Measurements from ENCODE around the gene ATP8B4.

Gene ATP8B4

DNA sequence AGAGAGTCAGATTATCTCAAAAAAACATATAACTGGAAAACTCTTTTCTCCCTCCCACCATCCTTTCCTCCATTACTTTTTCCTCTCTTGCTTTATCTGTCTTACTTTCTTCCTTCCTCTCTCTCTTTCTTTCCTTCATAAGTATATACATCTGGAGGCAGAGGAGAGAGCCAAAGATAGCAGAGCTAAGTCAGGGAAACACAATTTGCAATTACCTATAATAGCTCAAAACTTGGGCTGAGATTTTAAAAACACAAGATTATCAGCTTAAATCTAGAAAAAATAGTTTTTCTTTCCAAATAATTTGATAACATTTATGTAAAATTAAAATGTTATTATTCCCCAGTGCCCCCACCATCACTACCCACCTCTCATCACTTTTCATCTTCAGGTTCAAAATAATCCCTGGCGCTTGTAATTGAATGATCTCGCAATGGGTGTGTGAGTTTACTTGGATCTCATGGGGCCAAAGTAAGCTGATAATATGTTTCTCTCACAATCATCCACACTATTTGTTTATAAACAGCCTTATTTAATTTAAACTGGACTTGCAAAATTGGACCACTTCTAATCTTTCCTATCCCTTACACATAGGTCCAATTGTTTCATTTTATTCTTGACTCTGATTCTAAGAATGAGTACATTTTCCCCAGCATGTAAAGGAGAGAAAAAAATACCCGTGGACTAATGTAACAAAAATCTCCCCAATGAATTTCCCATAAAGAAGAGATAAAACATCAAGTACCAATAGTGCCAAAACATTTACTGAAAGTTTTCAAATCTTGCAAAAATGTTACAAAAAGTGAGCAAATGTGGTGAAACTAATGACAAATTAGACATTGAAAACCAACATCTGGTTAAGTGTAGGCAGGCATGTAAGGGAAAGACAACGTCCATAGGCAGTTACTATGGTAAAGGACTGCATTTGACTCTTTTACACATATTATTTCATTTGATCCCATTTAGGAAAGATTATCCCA, 261.2 kb downstream of the ATP8B4 start:
- DNase-seq (ENCODE audit: low read depth in 3 of 3), result no peak

DNA sequence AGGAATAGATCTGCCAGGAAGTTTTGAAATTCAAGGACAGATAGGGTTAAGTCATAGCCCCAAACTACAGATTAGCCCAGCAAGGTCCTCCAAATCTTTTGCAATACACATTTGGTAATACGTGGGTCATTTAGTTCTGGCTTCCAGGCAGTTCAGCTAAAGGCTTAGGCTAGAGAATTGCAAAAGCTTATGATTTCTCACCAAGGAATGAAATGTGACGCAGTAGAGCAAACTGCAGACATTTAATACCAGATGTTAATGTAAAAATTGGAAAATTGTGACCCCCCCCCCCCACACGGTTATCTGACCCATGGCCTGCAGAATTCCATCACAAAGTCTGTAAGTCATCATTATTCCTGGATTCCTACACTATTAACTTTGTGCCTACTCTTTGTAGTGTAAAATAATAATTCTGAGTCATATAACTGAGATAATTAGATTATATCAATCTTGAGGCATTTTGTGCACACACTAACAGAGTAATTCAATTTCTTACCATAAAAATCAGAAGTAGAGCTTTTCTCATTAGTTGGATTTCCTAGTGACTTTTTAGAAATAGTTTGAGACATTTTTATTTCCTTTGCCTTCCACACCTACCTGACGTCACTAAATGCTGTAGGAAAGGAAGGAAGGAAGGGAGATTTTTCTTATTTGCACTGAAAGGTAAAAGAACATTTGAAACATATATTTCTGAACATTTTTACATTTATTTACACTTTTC, 263.0 kb downstream of the ATP8B4 start:
- no peak for DNase-seq (ENCODE audit: low read depth in 3 of 3)

DNA sequence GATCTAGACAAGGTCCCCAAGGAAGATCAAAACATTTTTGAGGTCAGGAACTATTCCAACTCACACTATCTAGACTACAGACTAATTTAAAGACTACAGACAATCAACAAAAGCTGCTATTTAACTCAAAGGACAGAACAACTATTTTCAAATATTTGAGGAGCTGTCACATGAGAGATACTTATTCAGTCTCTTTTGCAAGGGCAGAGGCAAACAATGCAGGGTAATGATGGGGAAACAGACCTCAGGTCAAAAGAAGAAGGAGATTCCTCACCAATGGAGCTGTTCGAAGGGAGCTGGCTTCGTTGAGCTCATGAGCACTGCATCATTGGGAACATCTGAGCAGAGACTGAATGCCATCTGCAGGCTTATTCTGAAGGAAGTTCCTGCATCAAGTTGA, 266.3 kb downstream of the ATP8B4 start:
- DNase-seq (ENCODE audit: low read depth in 3 of 3), result no peak

DNA sequence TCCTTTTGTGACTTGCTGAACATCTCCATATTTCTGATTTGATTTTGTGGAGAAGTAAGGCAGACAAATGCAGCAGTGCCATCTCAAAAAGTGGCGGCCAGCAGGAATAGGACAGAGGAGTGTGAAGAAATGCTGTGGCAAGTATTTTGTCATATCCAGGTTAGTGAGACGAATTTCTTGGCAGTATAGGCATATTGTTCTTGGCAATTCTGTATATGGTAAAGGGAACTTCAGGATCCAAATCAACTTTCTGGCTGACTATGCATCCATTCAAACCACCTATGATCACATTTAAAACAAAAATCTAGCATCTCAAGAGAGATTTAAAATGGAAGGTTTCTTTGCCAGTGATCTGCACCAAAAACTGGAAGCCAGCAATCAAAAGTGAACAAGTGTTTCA, 270.2 kb downstream of the ATP8B4 start:
- DNase-seq (ENCODE audit: low read depth in 3 of 3), result no peak

DNA sequence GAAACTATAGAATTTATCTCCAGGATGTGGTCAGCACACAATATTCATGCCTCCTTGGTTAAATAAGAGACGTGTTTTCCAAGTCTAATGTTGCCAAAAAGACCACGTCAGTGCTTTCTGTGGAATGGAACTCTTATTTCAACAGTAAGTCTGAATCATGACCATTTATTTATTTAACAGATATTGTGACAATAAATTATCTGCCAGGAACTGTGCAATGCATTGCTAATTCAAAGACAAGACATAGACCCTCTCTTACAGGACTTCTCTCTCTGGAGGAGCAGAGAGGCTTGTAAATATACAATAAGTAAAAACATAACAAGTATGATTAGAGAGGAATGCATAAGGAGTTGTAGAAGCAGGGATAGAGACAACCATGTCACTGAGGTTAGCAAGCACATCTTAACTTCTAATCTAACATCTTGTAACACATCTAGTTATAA, 270.7 kb downstream of the ATP8B4 start:
- no peak for DNase-seq (ENCODE audit: low read depth in 3 of 3)

DNA sequence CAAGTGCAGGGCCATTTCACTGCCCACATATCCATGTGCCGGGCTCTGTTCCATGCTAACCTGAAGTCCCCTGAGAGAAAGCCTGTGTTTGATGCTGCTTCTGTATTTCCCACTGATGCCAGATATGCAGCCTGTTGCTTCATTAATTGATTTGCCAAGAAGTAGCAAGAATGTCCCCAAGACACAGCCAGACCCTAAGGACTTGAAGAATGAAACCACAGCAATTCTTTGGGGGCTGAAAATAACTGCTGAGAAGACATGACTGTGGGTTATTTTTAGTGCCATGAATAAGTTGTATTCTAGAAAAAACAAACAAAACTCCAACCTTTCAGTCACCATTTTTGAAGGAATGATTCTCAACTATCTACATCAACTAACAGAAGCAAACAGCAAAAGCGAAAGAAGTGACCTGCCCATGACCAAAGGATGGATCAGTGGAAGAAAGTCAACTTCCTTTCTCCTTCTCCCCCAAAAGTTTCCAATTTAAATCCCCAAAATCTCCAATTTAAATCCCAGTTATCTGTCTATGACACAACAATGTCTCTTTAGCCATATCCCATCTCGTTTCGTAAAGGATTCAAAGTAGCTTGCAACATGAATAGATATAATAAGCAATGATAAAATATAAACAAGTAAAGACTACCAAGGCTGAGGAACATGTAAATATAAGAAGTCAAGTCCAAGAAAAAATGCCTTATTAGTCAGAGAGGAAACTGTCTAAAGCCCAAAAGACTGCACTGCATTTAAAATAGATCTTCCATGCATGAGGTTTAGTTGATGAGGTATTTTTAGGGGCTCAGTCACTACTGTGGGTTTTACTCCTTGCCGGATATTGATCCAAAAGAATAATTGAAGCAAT, 271.4 kb downstream of the ATP8B4 start:
- no peak for DNase-seq (ENCODE audit: low read depth in 3 of 3)

DNA sequence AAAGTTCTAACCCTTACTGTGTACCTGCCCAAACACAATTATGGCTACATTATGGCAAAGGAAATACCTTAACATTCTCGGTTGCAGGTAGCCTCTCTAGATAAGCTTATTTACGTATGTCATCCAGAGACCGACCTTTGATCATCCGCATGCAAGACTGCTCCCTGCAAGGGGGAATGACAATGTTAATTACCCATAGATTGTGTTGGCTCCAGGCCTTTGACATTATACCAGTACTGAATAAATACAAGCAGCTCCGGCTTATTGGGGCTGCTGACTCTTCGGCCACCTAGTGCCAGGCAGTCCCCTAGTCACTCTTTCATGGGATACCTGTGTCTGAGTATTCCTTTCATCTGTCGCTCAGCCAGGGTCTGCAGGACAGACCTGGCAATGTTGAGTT, 274.6 kb downstream of the ATP8B4 start:
- DNase-seq (ENCODE audit: low read depth in 3 of 3), result no peak

DNA sequence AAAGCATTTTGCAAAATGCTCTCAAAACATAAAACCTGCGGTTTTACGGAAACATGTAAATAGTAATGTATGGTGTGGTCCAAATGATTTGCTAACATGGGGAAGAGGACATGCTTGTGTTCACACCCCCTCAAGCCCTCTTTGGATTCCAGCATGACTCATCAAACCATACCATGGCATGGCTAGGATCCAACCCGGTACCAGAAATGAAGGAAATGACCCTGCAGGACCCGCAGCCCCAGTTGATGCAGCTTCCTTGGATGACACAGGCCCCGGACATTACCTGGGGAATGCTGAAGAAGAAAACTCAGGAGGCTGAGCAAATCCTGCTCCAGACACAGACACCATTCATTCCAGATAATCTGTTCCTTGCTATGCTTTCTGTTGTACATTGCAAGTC, 275.3 kb downstream of the ATP8B4 start:
- DNase-seq (ENCODE audit: low read depth in 3 of 3), result no peak

DNA sequence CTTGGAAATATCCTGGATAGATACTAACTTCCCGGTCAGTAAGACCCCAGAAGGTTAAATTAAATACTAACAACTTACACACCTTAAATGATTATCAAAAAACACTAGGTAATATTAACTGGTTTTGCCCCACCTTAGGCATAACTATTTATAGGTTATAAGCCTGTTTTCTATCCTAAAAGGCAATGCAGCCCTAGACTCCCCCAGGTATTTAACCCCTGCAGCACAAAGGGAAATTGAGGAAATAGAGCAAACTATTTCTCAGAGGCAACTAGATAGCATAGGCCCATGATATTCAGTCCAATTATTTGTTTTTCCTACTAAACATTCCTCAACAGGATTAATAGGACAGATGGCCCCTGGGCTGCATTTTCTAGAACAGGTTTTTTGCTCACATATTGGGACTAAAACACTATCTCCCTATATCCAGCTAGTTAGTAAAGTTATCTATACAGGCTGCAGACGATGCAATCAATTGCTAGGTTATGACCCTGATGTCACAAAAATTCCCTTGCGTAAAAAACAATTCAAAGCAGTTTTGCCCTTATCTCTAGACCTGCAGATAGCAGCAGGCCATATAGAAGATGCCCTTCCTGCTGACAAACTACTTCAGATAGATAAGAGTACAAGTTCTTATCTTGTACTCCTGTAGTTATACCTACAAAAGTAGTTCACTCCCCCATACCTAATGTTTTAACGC, 276.9 kb downstream of the ATP8B4 start:
- DNase-seq (ENCODE audit: low read depth in 3 of 3), result no peak

DNA sequence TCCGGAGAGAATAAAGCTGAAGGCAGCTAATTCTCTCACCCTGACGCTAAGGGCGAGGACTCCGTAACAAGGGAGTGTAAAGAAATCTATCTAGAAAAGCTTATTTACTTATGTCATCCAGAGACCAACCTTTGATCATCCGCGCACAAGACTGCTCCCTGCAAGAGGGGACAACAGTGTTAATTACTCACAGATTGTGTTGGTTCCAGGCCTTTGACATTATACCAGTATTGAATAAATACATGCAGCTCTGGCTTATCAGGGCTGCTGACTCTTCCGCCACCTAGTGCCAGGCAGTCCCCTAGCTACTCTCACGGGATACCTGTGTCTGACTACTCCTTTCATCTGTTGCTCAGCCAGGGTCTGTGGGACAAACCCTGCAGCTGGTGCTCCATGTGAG, 286.5 kb downstream of the ATP8B4 start:
- no peak for DNase-seq (ENCODE audit: low read depth in 3 of 3)

DNA sequence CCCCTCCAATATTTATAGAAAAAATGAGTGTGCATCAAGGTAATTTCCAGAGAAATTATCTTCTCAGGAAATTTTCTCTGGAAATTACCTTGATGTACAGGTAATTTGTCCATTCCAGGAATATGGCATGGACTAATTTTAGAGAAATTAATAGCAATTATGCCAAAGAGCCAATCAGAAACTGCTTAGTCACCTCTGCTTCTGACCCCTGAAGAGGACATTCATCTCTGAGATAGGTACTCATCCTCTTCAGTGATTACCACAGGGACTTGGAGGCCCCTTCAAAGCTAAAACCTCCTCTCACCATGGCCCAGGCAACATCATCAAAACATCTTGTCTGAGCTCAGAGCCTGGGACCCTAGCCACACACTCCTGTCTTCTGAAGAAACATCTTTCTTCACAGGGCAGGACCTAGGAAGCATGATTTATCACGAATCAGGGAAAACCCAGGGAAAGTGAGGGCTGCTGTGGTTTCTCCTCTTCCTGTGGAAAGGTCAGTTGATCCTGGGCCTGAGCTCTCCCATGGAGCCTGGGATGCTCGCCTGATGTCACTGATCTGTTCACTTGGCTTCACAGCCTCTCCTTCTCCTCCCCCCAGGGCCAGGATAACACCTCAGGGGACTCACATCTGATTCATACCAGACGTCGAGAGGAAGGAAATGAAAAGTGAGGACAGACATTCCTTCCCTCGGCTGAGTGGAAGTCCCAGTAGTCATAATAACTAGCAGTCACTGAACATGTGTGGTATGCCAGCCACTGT, 287.6 kb downstream of the ATP8B4 start:
- no peak for DNase-seq (ENCODE audit: low read depth in 3 of 3)

DNA sequence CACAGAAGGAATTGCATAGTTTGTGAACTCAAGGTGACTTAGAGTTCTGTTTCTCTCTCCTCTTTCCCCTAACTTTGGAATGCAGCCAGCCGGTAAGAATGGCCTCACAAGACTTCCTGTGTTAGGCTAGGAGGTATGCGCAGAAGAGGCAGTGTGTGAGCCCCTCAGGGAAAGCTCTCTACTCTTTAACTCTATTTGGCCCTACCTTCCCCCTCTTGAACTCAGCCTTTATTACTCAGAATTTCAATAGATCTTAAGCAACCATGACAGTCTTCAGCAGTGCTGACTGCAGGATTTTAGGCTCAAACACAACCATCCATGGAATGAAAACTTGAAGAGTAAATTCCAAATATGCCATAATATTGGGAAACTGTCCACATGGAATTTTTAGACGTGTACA, 288.6 kb downstream of the ATP8B4 start:
- no peak for DNase-seq (ENCODE audit: low read depth in 3 of 3)

DNA sequence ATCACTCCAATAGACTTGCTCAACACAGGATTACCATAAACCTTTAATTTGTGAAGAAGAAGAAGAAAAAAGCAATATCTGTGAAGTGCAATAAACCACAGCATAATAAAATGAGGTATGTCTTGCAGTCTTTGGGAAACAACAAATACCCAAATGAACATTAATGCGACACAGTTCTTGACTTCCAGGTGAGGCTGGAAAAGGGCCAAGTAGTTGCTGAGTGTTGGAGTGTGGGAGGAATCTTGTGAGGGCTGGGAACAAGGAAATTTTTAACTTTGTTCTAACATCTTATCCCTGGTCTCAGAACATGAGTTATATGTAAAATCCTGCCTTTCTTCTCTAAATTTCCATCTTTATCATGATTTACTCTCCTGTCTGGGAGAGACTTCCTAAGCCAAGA, 291.7 kb downstream of the ATP8B4 start:
- no peak for DNase-seq (ENCODE audit: low read depth in 3 of 3)

DNA sequence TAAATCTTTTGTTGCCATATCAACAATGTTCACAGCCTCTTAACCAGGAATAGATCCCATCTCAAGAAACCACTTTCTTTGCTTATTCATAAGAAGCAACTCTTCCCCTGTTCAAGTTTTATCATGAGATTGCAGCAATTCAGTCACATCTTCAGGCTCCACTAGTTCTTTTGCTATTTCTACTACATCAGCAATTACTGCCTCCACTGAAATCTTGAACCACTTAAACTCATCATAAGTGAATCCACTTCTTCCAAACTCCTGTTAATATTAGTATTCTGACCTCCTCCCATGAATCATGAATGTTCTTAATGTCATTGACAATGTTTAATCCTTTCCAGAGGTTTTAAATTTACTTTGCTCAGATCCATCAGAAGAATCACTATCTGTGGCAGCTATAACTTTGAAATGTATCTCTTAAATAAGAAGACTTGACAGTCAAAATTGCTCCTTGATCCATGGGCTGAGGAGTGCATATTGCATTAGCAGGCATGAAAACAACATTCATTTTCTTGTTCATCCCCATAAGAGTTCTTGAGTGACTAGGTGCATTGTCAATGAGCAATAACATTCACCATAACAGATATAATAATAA, 292.3 kb downstream of the ATP8B4 start:
- no peak for DNase-seq (ENCODE audit: low read depth in 3 of 3)

DNA sequence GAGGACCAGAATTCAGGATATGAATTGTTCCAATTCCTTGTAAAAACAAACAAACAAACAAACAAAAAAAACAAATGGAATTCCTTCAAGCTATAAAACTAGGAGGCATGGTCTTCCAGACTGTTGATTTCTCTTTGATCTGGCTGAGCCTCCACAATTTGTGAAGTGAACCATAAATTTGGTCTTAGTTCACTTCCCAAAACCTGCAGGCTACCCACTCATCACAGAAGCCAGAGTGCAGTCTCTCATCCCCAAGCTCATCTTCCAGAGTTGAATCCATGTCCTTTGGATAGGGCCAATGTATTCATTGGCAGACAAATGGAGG, 294.3 kb downstream of the ATP8B4 start:
- no peak for DNase-seq (ENCODE audit: low read depth in 3 of 3)

DNA sequence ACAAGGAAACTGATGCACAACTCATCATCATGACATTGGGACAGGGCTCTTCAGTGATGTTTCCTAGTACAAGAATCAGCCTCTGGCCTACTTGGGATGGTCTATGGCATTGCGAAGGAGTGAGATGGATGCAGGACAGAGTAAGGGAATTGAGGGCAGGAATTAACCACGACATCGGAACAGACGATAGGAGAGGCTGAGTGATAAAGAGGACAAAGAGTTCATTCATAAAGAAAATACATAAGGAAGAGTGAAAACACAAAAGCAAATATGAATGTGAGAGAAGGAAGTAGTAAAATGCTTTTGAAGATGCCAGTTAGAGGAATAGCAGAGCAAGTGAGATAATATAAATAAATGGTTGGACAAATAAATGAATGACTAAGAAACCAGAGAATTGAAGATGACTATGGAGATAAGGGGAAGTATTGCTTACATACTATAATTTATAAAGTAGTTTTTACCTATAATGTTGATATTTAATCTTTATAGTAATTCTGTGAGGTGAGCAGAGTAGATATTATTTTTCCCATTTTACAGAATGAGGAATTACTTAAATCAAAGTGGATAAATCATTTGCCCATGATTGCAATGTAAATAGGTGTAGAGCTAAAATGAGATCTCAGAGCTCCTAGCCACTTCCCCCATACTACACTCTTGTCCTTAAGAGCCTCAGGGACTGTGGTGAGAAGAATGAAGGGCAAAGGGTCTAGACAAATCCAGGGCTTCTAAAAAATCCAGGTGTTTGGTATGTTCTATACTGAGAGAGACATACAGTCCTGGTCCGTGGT, 294.9 kb downstream of the ATP8B4 start:
- DNase-seq (ENCODE audit: low read depth in 3 of 3), result no peak

DNA sequence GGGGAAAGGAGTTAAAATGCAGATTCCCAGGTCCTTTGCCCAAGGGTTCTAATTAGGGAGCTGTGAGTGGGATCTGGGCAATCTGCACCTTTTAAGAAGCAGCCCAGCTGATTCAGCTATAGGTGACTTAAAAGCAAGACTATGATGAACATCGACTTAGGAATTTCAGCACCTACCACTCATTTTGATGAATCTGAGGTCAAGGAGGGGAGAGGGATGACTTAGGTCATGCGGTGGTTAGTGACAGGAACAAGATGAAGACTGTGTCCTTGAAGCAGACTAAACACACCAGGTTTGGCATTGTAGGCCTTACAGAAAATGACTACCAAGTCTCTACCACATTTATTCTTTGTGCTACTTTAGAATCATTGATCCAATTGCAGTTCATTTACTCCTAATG, 301.9 kb downstream of the ATP8B4 start:
- no peak for DNase-seq (ENCODE audit: low read depth in 3 of 3)

DNA sequence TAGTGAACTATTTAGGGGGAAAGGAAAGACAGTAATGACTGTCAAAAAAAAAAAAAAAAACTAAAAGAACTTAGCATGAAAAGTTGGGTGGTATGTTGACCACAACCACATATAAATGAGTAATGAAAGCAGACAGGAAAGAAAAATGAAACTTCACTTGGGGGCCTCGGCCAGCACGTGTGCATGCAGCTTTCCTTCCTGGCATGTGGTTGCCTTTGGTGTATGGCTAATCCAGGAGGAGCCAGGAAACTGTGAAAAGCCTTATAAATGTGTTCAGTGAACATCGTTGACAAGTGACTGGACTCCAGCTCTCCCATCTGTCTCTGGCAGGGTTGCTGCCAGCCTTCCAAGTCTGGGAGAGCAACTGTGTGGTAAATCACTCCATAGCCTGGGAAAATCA, 303.1 kb downstream of the ATP8B4 start:
- no peak for DNase-seq (ENCODE audit: low read depth in 3 of 3)

DNA sequence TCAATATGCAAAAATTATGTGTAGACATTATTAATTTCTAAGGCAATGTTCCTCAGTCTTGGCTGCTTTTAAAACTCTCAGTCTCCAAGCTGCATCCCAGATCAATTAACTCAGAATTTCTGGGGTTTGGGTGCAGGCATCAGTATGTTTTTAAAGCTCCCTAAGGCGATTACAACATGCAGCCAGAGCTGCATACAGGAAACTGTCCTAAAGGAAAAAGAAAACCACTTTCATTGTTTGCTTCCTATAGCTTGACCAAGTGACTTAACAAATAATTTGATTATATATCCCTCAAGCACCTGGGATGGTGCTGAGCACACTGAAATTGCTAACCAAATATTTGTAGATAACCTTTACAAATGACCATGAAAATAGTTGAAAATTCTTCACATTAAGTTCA, 303.5 kb downstream of the ATP8B4 start:
- no peak for DNase-seq (ENCODE audit: low read depth in 3 of 3)

DNA sequence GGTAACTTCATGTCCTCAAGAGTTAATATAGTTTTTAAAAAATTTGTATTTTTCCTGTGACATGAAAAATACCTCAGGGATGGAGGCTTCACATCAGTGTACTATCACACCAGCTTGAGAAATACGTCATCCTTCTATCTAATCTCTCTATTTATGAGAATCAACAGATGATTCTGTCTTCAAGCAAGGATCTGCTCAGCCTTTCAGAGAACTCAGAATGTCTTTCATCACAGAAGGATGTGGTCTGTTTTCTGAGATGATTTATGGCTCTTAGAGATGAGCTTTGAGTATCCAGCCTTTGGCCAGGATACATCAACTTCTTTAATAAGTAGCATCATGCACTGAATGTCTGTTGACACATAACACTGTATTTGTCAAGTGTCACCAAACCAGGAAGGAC, 304.3 kb downstream of the ATP8B4 start:
- no peak for DNase-seq (ENCODE audit: low read depth in 3 of 3)

Data from stimulated activated CD4-positive, alpha-beta T cell treated with anti-CD3 and anti-CD28 coated beads, TNF-alpha, amount 100 ng/mL, for 24 hours (primary cell).